Hypothalamus (tissue), 51 donors: ENCODE results near the gene ZNF217.
"Not testable (repeated sequence)": the region's sequence is repeated elsewhere in the genome, so short reads cannot be mapped to it uniquely, and the experiment has no call there.

Experiments used
- DNase-seq, 51 donors: peaks; one replicate each; lab custom pipeline; 2025; lab: John Stamatoyannopoulos, UW

Gene ZNF217

DNA sequence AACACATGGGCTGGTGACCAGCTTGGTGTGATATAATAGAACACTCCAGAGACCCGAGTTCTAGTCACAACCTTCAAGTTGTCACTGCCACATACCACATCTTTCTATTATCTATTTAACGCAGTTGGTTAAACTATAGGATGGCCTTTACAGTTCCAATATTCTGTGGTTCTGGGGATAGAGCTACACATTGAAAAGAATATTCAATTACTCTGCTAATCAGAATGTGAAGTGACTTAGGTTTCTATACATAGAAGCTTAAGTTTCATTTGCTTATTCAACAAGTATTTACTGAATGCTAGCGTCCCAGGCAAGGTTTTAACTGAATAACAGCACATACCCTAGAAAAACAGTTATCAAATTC is 9.1 kb downstream of the ZNF217 start:
- not testable (repeated sequence) for DNase-seq

DNA sequence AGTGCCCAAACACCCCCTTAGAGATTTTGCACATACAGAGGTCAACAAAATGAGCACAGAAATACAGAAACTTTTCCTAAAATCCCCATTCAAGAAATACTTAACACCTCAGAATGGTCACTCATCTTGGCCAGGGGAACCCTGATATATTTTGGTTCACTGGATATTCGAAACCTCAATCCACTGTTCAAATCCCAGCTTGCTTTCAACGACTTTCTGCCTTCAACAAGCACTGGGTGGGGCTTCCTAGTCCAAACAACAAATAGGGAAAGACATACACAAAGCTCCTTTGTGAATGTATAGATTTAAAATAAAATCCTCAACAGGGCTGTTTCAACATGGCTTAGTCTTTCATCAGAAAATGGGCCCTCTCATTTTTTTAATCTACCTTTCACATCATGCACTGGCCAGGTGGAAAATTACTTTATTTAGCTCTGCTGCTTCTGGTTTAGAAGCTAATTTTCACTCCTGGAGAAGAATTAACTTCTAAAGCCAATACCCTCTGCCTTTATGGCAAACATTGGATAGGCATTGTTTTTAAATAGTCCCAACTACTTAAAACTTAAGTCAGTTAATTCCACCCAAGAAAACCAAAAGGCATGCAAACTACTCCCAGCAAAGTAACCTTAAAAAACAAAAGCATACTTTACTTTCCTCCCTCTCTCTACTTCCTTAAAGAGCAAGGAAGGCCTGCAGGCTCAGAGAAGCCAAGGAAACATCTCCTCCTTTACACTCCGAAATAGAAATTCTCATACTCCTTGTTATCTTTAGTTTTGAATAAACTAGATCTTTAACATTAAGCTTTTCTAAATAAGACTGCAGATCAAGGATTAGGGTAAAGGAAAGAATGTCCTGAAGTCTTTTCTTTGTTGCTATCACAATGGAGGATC is 9.7 kb downstream of the ZNF217 start:
- not testable (repeated sequence) for DNase-seq

DNA sequence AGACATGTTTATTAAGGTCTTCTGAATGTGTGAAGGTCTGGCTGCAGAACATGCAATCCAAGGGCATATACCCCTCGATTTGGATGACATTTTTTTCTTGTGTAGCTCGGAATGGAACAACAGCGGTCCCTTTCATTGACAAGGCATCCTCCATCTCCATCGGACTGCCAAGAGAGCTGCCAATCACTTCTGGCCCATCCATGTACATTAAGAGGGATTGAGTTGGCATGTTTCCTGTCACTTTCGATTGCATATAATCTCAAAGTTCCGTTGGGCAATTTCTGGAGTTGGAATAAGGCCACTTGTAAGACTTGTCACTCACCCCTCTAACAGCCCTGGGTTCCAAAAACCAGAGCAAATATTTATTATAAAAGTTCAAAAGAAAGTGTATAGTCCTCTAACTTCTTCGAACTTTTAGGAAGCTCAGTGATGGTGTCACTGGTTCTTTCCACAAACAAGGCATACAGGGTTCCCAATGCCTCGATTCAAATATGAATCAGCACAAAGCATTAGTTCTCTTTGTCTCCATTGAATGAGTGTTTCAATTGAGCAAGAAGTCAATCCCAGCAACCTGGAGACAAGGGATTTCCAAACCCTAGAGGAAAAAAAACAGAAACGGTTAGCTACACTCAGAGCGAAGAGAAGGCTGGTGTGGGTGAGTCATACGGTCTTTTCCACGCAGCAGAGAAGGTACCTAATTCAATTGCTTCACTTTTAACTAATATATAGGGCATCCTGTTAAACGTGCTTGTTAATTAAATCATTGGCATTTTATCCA is 10.9 kb downstream of the ZNF217 start:
- peak in 3 of 51 donors; percentile 18 to 44 (median 34) for DNase-seq

DNA sequence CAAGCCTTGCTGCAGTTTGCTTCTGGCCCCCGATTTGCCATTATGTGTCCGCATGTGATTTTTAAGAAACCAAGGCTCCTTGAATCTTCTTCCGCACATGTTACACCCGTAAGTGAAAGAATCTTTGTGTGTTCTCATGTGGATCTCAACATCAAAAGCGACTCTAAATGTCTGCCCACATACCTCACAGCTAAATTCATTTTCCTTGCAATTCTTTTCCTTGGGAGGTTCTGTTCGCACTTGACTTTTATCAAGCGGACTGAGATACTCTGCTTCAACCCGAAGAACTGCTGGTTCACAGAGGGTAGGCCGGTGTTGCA is 11.4 kb downstream of the ZNF217 start:
- no peak for DNase-seq

DNA sequence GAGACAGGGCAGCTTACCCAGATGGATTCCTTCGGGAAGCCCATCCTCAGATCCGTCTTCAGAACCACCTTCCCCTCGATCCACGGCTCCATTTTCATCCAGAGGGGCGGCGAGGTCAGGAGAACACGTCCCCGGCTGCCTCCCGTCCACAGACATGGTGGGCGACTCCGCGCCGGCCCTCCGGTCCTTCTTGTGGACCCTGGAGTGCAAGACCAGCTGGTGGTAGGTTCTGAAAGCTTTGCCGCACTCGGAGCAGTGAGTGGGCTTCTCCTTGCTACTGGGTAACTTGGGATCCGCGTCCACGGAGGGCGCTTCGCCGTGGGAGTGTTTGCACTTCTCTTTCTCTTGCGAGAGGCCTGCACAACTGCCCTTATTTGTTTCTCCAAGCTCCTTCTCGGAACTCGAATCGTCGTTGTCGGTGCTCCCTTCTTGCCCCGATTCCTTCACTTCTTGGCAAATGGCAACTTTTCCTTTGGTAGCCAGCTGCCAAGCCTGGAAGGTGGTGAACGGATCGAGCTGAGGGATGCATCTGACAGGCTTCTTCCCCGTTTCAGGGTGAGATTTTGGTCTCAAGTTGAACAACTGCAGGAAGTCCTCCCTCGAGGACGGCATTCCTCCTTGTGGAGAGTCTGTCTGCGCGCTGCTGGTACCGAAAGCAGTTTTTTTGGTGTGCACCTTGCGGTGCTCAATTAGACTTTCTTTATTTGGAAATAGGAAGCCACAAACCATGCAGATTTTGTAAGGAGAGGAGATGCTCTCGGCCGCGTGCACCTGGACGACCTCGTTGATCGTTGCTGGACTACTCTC is 12.0 kb downstream of the ZNF217 start:
- DNase-seq = no peak

DNA sequence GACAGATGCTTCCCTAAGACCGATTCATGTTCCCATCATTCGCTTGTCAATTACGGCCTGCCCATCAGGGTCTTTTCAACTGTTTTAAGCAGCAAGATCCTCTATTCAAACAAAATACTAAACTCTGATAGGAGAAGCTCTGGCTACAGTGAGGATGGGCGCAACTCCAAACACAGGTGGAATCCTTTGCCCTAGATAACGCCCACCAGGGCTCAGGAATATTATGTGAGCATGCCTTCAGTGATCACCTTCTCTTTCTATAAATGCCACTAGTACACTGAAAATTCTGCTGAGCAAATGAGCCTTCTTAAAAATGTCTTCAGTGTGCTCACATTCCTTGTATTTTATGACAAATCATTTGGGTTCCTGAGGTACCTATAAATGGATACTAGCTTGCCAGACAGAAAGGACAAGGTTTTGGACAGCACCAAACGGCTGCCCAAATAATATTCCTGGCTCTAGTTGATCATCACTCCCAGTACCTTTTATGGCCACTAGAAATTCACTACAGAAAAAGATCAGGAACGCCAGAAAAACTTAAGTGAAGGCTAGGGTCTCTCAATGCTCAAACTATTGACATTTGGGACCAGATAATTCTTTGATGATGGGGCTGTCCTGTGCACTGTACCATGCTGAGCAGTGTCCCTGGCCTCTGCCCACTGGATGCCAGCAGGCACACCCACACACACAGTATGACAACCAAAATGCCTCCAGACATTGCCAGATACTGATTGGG is 13.1 kb downstream of the ZNF217 start:
- no peak for DNase-seq

DNA sequence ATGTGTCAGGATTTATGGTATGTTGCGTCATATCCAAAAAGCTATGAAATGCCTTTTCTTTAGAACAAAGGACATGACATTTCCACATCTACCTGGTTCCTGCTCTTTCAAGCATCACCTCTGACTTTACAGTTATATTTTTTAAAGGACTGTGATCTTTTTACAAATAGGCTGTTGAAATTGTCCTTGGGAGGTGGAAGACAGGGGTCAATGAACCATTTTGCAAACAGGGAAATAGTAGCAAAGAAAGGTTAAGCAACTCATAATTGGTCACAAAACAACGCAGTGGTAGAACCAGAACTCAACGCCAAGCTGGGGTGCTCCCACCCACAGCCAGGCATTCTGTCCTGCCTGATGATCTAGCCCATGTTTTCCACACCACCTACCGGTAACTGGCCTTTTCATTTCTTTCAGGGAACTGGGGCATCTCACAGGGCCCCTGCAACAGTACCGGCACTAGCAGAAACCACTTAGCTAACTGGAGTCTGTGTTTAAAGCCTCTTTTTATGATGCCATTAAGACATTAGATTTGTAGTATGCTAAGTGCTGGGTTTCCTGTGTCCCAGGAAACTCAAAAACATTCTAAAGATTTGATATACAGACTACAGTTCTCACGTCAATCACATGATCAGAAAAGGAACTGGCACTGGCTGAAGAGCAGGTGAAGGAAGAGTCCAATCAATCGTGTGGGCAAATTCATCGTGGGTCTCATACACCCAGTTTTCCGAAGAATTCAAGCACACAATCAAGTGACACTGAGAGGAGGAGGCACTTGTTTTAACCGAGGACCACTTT is 13.9 kb downstream of the ZNF217 start:
- DNase-seq = no peak

DNA sequence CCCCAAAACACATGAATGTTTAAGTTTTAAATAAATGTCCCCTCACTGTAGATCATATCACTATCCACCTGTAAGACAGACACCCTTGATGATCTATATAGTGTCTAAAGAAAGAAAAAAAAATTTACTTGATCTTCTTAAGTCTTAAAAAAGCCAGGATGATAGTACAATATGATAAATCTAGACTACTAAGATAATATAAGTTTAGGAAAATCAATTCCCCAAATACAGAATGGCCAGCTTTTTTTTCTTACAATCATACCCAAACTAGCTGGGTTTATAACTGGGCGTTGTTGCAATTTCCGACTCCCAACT is 14.4 kb downstream of the ZNF217 start:
- no peak for DNase-seq

DNA sequence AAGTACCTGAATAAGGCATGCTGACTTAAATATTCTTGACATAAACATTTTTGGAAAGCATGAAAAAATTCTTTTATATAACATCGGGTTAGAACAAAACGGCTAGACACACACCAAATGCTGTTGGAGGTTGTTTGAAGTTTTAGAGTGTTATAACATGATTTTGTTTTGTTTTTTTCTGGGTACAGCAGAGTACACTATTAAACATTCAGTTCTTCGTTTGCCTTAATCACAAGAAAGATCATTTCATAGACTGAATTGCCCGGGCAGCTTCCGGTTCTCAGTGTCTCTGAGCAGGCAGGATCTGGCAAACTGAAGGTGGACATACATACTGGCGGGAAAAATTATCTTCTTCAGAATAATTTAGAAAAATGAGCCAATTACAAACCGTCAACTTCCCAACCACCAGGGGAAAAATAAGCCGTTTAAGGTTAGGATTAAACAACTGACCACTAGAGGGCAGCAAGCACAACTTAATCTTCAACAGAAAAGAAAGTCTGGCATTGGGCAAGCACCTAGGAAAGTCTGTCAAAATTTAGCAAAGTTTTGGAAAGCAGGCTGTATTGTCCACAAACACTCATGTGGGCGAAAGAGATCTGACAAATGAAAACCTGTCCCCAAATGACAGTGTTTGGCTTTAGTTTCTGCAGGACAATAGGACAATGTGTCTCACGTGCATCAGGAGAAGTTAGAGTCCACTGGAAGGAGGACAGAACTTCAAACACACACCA is 15.0 kb downstream of the ZNF217 start:
- DNase-seq = peak in 18 of 51 donors; percentile 8 to 88 (median 27)

DNA sequence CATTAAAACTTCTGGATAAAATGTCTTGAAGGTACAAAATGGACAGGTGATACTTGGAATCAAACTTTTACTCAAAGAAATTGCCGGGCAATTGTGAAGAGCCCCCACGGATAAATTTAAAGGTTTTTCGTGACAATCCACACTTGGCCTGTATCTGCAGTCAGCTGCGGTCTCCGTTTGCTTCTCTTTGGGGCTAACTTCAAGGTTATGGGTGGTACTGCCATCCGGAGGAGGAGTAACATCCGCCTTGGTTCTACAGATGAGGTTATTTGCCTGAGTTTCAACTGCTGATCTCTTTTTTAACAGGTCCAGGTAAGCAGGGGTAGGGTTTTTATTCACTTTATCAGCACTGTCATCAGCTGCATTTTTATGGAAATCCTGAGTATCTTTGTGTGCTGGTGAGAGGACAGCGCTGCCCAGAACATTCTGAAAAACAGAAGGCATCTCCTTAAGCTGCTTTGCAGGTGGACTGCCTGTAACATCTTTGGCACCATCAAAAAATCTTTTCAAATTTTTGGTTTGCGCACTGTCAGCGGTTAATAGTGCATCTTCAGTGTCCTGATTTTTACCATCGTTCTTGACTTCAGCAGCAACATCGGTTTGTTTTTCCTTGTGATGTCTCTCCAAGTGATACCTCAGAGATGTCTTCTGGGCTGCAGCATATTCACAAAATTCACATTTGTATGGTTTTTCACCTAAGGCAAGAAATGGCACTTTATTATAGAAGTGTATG is 16.9 kb downstream of the ZNF217 start:
- DNase-seq = no peak

DNA sequence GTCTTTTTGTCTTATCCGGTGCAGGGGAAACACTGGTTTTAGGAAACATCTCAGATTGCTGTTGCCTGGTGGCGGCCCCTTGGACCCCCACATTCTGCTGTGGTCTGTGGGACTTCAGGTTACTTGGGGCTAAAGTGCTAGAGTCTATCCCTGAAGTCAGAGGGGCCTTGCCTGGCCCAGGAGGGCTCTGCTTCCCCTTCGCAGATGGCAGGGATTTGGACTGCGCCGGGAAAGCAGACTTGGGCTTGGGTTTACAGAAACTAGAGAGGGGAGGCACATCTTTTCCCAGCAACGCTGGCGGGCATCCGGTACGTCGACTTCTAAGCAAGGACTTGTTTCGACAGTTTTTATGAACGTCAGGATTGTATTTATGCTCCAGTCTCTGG is 17.5 kb downstream of the ZNF217 start:
- DNase-seq = no peak

DNA sequence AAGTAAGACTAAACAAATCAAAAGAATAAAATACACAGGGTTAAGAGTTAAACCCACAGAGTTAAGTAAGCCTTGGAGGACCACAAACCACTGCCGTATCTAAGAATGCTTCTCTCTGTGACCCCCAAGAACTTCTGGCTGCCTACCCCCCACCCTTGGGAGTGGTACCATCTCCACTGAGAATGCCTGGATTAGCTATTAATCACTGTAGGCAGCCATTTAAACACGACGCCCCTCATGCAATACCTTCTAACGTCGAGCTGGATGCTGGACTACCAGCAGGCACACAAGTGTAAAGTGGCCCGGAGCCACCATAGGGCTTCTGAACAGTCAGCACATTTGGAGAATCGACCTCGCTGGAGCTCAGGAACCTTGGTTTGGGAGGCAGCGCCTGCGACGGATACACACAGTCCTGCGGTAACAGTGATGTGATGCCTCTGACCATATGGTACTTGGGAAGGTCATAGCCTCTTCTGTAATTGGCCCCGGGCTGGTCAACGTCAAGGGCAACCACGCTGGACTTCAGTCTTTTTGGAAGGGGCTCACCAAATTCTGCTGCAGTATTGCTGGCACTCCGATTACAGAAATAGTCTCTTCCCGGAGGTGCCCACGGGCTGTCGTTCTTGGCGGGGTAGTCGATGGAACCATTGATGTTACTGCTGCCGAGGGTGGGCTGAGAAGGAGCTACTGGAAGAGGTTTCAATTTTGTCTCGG is 18.0 kb downstream of the ZNF217 start:
- DNase-seq = no peak

DNA sequence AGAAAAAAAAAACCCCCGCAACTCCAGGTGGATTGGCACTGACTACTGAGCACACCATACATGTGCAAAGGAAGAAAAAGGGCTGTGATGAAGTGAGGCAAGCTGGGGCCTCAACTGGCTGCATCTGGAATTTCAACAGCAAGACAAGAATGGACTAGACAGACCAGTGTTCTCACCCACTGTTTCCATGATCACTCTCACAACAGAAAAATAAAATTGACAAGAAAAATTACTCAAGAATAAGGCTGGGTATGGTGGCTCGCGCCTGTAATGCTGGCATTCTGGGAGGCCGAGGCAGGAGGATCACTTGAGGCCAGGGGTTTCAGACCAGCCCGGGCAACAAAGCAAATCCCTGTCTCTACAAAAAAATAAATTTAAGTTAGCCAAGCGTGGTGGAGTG is 18.8 kb downstream of the ZNF217 start:
- no peak for DNase-seq

DNA sequence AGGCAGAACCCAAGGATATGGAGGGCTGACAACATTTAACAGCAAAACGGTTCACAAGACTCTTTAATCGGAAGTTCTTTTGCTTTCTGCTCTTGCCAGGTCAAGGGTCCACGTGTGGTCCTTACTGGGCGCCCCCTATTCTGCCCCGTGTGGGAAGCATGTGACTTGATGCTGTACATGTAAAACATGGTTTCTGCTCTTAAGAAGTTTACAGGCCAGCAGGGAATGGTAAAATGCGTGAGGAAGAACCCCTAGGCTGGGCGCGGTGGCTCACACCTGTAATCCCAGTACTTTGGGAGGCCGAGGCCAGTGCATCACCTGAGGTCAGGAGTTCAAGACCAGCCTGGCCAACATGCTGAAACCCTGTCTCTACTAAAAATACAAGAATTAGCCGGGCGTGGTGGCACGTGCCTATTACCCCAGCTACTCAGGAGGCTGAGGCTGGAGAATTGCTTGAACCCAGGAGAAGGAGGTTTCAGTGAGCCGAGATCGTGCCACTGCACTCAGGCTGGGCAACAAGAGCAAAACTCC is 19.3 kb downstream of the ZNF217 start:
- DNase-seq = no peak

DNA sequence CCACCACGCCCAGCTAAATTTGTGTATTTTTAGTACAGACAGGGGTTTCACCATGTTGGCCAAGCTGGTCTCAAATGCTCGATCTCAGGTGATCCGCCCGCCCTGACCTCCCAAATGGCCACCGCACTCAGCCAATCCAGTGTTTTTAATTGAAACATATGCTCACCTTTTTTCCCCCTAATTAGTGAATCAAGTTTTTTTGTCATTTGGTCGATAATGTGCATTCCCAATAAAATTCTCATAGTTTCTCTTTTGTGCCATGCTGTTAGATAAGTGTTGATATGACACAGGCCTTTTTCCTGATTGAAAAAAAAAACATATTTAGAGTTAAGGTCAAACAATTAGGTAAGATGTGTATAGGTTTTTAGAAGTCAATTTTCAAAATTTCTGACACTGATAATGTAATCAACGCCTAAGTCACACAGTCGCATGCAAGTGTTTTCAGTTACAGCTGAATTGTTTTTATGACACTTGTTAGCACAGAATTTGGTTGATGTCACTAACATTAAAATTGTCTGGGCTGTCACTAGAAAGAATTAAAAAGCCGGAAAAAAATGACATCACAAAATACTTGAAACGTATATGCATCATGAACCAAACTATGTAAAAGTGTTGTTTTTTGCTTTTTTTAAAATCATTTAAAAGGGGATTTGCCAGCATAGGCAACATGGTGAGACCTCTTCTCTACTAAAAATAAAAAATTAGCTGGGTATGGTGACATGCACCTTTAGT is 21.9 kb downstream of the ZNF217 start:
- no peak for DNase-seq

DNA sequence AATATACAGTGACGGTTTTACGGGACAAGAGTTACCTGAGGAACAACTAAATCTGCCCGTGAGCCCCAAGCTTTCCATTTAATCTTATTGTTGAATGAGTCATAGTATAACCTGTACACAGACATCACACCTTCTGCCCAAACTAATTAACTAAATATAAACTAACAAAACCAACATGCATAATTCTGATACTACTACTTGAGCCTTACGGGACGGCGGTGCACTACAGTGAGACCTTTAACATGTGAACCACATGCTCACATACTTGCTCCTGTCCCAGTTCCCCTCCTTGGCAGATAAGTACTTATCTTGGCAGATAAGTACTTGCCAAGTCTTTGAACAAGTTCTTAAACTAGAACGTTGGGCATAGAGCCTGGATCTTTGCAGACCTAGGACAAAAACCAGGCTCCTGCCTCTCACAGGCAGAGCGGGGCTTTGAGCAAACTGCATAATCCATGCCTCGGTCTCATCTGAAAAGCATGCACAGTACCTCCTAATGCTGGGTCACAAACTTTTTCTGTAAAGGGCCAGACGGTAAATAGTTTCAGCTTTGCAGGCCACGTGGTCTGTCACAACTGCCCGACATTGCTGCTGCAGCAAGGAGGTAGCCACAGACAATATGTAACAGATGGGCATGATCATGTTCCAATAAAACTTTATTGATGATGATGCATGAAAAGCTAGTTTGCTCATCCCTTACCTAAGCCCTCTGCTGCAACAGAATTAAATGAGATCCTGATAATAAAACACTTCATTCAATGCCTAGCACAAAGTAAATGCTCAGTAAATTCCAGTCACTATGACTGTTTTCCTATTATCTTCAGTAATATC is 23.0 kb downstream of the ZNF217 start:
- DNase-seq = no peak
